PFSK-1 (cell line): Measurements from ENCODE around the gene ETHE1.

Source experiments
- FOXP2 ChIP-seq: optimal IDR thresholded peaks from 2 replicates; pipeline ENCODE3; 2011; ENCODE audit warnings: borderline replicate concordance, control low read depth, inconsistent platforms; ENCODE audit not compliant: insufficient read depth; ENCODE audit errors: extremely low read length, extremely low read depth
- POLR2AphosphoS5 ChIP-seq: IDR thresholded peaks from 2 replicates; pipeline ENCODE4 v1.6.1; 2012; ENCODE audit warnings: low read depth, mild to moderate bottlenecking, control low read depth, low read length, moderate library complexity
- REST ChIP-seq, 2 experiments: IDR thresholded peaks; 2 replicates each; pipeline versions ENCODE4 v1.6.1 to v1.8.0; 2011 to 2012; ENCODE audit warnings: low read depth in 2 of 2, low read length in 2 of 2, control low read depth in 1 of 2, inconsistent platforms in 1 of 2, mild to moderate bottlenecking in 1 of 2, moderate library complexity in 1 of 2; ENCODE audit not compliant: insufficient read depth in 1 of 2
- SIN3A ChIP-seq: IDR thresholded peaks from 2 replicates; pipeline ENCODE4 v1.6.1; 2012; ENCODE audit warnings: mild to moderate bottlenecking, low read length, moderate library complexity, borderline replicate concordance; ENCODE audit not compliant: insufficient read depth
- TAF1 ChIP-seq: IDR thresholded peaks from 2 replicates; pipeline ENCODE4 v1.6.1; 2012; ENCODE audit warnings: low read length, control low read depth, borderline replicate concordance; ENCODE audit not compliant: insufficient read depth

The ETHE1 gene

GRCh38 chr19:43562698-43563241, 35.8 kb upstream of the ETHE1 start:
- TF ChIP-seq SIN3A (no peak), FOXP2 (peak; percentile 53)

- no peak for TF ChIP-seq TAF1
- TF ChIP-seq REST (IDR thresholded peaks at IDR 0.05; ENCODE audit: insufficient read depth in 1 of 2, low read depth in 2 of 2, low read length in 2 of 2): no peak
- no peak for TF ChIP-seq POLR2AphosphoS5
- TF ChIP-seq SIN3A: no peak
- no peak for TF ChIP-seq FOXP2
Observed at GRCh38 chr19:43562226-43562697, 35.3 kb upstream of the ETHE1 start.

DNA sequence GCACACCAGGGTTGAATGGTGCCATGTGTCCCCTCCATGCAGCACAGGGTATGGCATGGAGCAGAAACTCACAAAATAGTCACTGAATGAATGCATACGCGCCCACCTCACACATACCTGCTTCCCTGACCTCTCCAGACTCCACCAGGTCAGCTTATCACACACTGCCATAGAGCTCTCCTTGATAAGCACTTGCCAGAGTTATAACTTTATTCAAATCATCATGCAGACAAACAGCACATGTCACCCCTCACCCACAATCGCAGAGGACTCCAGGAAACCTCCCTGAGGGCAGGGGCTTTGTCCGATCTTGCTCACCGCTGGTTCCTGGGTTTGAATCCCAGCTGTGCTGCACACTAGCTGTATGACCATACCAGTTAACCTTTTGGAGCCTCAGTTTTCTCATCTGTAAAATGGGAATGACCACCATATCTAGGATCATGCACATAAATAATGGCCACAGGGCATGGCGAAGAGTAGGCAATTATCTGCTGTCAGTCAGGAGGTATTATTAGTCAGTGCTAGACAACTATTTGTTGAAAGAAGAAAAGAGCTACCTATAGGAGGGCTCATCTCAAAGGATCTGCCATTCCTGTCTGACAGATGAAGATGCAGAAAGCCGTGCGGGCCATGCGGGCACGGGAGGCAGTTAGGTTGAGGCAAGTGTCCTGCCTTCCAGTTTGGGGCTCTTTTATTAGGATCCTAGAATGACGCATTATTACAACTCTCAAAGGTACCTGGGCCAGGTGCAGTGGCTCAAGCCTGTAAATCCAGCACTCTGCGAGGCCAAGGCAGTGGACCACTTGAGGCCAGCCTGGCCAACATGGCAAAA, 34.4 kb upstream of the ETHE1 start:
- TF ChIP-seq FOXP2 (no peak), SIN3A (no peak), TAF1 (no peak), POLR2AphosphoS5 (no peak), REST (IDR thresholded peaks at IDR 0.05; ENCODE audit: insufficient read depth in 1 of 2, low read depth in 2 of 2, low read length in 2 of 2) (no peak)

- TF ChIP-seq TAF1 (no peak), SIN3A (no peak), REST (IDR thresholded peaks at IDR 0.05; ENCODE audit: insufficient read depth in 1 of 2, low read depth in 2 of 2, low read length in 2 of 2) (no peak)
Observed at GRCh38 chr19:43560687-43561086, 33.7 kb upstream of the ETHE1 start.

DNA sequence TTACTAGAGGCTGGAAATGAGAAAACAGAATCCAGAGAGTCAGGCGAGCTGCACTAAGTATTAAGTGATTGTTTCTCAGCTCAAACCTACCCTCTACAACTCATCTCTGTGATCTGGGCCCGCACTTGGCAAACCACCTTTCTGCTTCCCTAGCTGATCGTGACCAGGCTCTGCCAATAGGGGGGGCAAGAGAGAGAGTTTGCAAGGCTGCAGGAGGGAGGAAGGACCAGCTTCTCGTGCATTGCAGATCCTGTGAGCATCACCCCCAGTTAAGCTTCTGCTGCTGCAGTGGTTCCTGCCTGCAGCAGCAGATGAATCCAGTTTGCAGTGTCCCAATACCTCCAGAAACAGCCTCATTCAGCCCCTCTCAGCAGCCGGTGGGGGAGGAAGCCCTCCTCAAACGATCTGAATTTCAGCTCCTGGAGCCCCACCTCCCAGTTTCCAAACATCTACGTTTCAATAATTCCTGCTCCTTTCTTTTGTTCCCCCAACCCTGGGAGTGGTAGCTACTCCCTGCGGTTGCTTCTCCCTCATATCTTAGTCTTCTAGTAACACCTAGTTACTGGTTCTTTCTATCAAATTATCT, 28.3 kb upstream of the ETHE1 start:
- no peak for TF ChIP-seq TAF1
- TF ChIP-seq SIN3A: no peak
- no peak for TF ChIP-seq REST (IDR thresholded peaks at IDR 0.05; ENCODE audit: insufficient read depth in 1 of 2, low read depth in 2 of 2, low read length in 2 of 2)
- no peak for TF ChIP-seq POLR2AphosphoS5
- no peak for TF ChIP-seq FOXP2
